ENCODE data around the gene ABCD1. TPM values are rescaled to one million over a fixed set of nuclear protein-coding genes. Genes with fewer than 3 reads are reported as not detected.

The ABCD1 gene
- total RNA-seq, 1 donor from 2014 or later: 20.3 TPM

- no peaks in the 10 kb centered on the region for H3K27me3 Mint-ChIP-seq (ENCODE audit: low read depth)
- TF ChIP-seq, protein P1, sequence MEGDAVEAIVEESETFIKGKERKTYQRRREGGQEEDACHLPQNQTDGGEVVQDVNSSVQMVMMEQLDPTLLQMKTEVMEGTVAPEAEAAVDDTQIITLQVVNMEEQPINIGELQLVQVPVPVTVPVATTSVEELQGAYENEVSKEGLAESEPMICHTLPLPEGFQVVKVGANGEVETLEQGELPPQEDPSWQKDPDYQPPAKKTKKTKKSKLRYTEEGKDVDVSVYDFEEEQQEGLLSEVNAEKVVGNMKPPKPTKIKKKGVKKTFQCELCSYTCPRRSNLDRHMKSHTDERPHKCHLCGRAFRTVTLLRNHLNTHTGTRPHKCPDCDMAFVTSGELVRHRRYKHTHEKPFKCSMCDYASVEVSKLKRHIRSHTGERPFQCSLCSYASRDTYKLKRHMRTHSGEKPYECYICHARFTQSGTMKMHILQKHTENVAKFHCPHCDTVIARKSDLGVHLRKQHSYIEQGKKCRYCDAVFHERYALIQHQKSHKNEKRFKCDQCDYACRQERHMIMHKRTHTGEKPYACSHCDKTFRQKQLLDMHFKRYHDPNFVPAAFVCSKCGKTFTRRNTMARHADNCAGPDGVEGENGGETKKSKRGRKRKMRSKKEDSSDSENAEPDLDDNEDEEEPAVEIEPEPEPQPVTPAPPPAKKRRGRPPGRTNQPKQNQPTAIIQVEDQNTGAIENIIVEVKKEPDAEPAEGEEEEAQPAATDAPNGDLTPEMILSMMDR (IDR thresholded peaks at IDR 0.05): no peak
- DNase-seq (ENCODE audit: low spot score): peak; percentile 76
- H3K36me3 Mint-ChIP-seq (ENCODE audit: low read depth): no peaks in the 10 kb centered on the region
- no peak overlapping the region for H3K27ac Mint-ChIP-seq (ENCODE audit: unreplicated experiment)
- H3K4me3 Mint-ChIP-seq (ENCODE audit: unreplicated experiment): no peak overlapping the region
- no peaks in the 10 kb centered on the region for H3K4me1 Mint-ChIP-seq (ENCODE audit: low read depth)
- no peaks in the 10 kb centered on the region for H3K9me3 Mint-ChIP-seq (ENCODE audit: low read depth)
Observed at GRCh38 chrX:153777261-153778090, 52.8 kb downstream of the ABCD1 start.

GRCh38 chrX:153778181-153778580 is 53.5 kb downstream of the ABCD1 start:
- DNase-seq (ENCODE audit: low spot score): peak; percentile 74
- Mint-ChIP-seq H3K4me3 (ENCODE audit: unreplicated experiment) (no peak overlapping the region), H3K36me3 (ENCODE audit: low read depth) (no peaks in the 10 kb centered on the region), H3K4me1 (ENCODE audit: low read depth) (no peaks in the 10 kb centered on the region), H3K27me3 (ENCODE audit: low read depth) (no peaks in the 10 kb centered on the region), H3K9me3 (ENCODE audit: low read depth) (no peaks in the 10 kb centered on the region), H3K27ac (ENCODE audit: unreplicated experiment) (no peak overlapping the region)
- TF ChIP-seq, protein P1 (IDR thresholded peaks at IDR 0.05): no peak

DNA sequence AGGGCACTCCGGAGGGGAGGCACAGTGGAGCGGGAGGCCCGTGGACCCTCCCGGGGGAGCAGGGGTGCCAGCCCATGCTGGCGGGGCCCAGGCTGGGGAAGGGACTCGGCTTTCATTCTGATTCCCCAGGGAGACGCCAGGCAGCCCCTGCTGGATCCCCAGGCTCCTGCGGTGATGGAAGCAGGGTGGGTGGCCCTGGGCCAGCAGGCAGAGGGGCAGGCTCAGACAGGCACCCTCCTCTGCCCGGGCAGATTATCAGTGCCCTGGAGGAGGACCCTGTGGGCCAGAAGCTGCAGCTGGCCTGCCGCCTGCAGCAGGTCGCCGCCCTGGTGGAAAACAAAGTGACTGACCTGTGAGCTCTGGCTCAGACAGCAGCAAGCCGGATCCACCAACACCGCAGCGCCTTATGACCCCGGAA is 54.0 kb downstream of the ABCD1 start:
- no peak for DNase-seq (ENCODE audit: low spot score)
- Mint-ChIP-seq H3K4me3 (ENCODE audit: unreplicated experiment) (no peak overlapping the region), H3K9me3 (ENCODE audit: low read depth) (no peaks in the 10 kb centered on the region), H3K27me3 (ENCODE audit: low read depth) (no peaks in the 10 kb centered on the region), H3K27ac (ENCODE audit: unreplicated experiment) (no peak overlapping the region), H3K4me1 (ENCODE audit: low read depth) (no peaks in the 10 kb centered on the region), H3K36me3 (ENCODE audit: low read depth) (no peaks in the 10 kb centered on the region)
- TF ChIP-seq, protein P1 (IDR thresholded peaks at IDR 0.05): peak; percentile 29

GRCh38 chrX:153779891-153780677 is 55.4 kb downstream of the ABCD1 start:
- Mint-ChIP-seq H3K27ac (ENCODE audit: unreplicated experiment) (peak overlapping the region; percentile 17), H3K36me3 (ENCODE audit: low read depth) (no peaks in the 10 kb centered on the region), H3K9me3 (ENCODE audit: low read depth) (no peaks in the 10 kb centered on the region), H3K27me3 (ENCODE audit: low read depth) (no peaks in the 10 kb centered on the region), H3K4me1 (ENCODE audit: low read depth) (no peaks in the 10 kb centered on the region), H3K4me3 (ENCODE audit: unreplicated experiment) (no peak overlapping the region)
- TF ChIP-seq, protein P1 (IDR thresholded peaks at IDR 0.05): no peak
- DNase-seq (ENCODE audit: low spot score): no peak

- TF ChIP-seq, protein P1 (IDR thresholded peaks at IDR 0.05): no peak
- H3K4me1 Mint-ChIP-seq (ENCODE audit: low read depth): no peaks in the 10 kb centered on the region
- H3K9me3 Mint-ChIP-seq (ENCODE audit: low read depth): no peaks in the 10 kb centered on the region
- peak within 1 kb of the TSS; percentile 17 for H3K27ac Mint-ChIP-seq (ENCODE audit: unreplicated experiment)
- no peaks in the 10 kb centered on the region for H3K27me3 Mint-ChIP-seq (ENCODE audit: low read depth)
- no peaks in the 10 kb centered on the region for H3K36me3 Mint-ChIP-seq (ENCODE audit: low read depth)
- DNase-seq (ENCODE audit: low spot score): no peak
- H3K4me3 Mint-ChIP-seq (ENCODE audit: unreplicated experiment): no peak within 1 kb of the TSS
Observed at GRCh38 chrX:153780678-153781427, 56.2 kb downstream of the ABCD1 start, which contains the start of gene SRPK3. Gene SRPK3 (plus strand): TSS chrX:153781041. CDS start chrX:153781087, 46 bp downstream.
